HG02678 (cell line): ENCODE results near the gene RC3H1.
"Not testable (repeated sequence)": the region's sequence is repeated elsewhere in the genome, so short reads cannot be mapped to it uniquely, and the experiment has no call there.

Source experiments
- ATAC-seq: cut with Tn5 transposase; IDR thresholded peaks from one replicate; pipeline ENCODE4 v1.9.1; 2021; ENCODE audit warnings: mild to moderate bottlenecking, moderate library complexity; ENCODE audit not compliant: unreplicated experiment

RC3H1 gene

GRCh38 chr1:173954179-173954578, 68.0 kb downstream of the RC3H1 start:
- no peak for ATAC-seq

- ATAC-seq: no peak
Measured at GRCh38 chr1:173948594-173948993, 73.6 kb downstream of the RC3H1 start.

- ATAC-seq: no peak
Measured at GRCh38 chr1:173946380-173946921, 75.7 kb downstream of the RC3H1 start.

GRCh38 chr1:173937062-173937461, 85.1 kb downstream of the RC3H1 start:
- no peak for ATAC-seq

GRCh38 chr1:173934440-173934839, 87.7 kb downstream of the RC3H1 start:
- ATAC-seq: no peak

GRCh38 chr1:173930541-173930940, 91.6 kb downstream of the RC3H1 start:
- not testable (repeated sequence) for ATAC-seq

- no peak for ATAC-seq
Measured at GRCh38 chr1:173925306-173926242, 96.6 kb downstream of the RC3H1 start.

GRCh38 chr1:173920861-173921260, 101.3 kb downstream of the RC3H1 start:
- ATAC-seq: no peak

- no peak for ATAC-seq
Measured at GRCh38 chr1:173917635-173918493, 104.3 kb downstream of the RC3H1 start.

GRCh38 chr1:173917149-173917548, 105.0 kb downstream of the RC3H1 start, which contains the start of gene SERPINC1:
SERPINC1 (minus strand) TSS chr1:173917327; CDS start chr1:173917259, 68 bp downstream.
- no peak for ATAC-seq

- no peak for ATAC-seq
Measured at GRCh38 chr1:173916667-173917066, 105.5 kb downstream of the RC3H1 start.

- ATAC-seq: no peak
Measured at GRCh38 chr1:173915596-173915995, 106.6 kb downstream of the RC3H1 start.

- no peak for ATAC-seq
Measured at GRCh38 chr1:173914366-173914871, 107.7 kb downstream of the RC3H1 start.

GRCh38 chr1:173913111-173913510, 109.0 kb downstream of the RC3H1 start:
- no peak for ATAC-seq

- ATAC-seq: no peak
Measured at GRCh38 chr1:173903827-173904531, 118.2 kb downstream of the RC3H1 start.

GRCh38 chr1:173900992-173901391, 121.2 kb downstream of the RC3H1 start:
- no peak for ATAC-seq

- ATAC-seq: no peak
Measured at GRCh38 chr1:173900427-173900826, 121.7 kb downstream of the RC3H1 start.

- ATAC-seq: no peak
Measured at GRCh38 chr1:173894189-173894588, 128.0 kb downstream of the RC3H1 start.

- no peak for ATAC-seq
Measured at GRCh38 chr1:173893611-173894010, 128.5 kb downstream of the RC3H1 start.

- ATAC-seq: no peak
Measured at GRCh38 chr1:173889885-173890284, 132.3 kb downstream of the RC3H1 start.
